CD4-positive, alpha-beta memory T cell (primary cell): ENCODE data around the gene CDX2. TPM values are rescaled to one million over a fixed set of nuclear protein-coding genes. Genes with fewer than 3 reads are reported as not detected.

Source experiments
- CTCF ChIA-PET: fragments of 350-600 bp; sonication (Branson Sonifier 250); formaldehyde crosslinking; loops from one replicate; lab custom pipeline; 2021; ENCODE audit warnings: inconsistent platforms; ENCODE audit not compliant: partially characterized antibody; lab: Charles Lee
- POLR2A ChIA-PET: fragments of 350-600 bp; sonication (Branson Sonifier 250); formaldehyde crosslinking; loops from one replicate; lab custom pipeline; 2021; ENCODE audit not compliant: partially characterized antibody; lab: Charles Lee
- DNase-seq, 5 donors: peaks; one replicate each; pipeline versions ENCODE4 v3.0.0 to v3.0.0-alpha.2; 2020 to 2022; ENCODE audit warnings: mixed read lengths in 1 of 5
- H3K27ac ChIP-seq: one replicate; pipeline ENCODE4 v1.7.0; 2013; ENCODE audit warnings: low read depth, low read length
- H3K27me3 ChIP-seq: 2 replicates; pipeline ENCODE4 v1.7.0; 2013; ENCODE audit warnings: mild to moderate bottlenecking, low read length, moderate library complexity; ENCODE audit not compliant: insufficient read depth
- H3K36me3 ChIP-seq: 2 replicates; pipeline ENCODE4 v1.7.0; 2013; ENCODE audit warnings: mild to moderate bottlenecking, low read length, moderate library complexity; ENCODE audit not compliant: insufficient read depth
- H3K4me1 ChIP-seq: 2 replicates; pipeline ENCODE4 v1.7.0; 2013; ENCODE audit warnings: mild to moderate bottlenecking, low read length, moderate library complexity; ENCODE audit not compliant: insufficient read depth
- H3K4me3 ChIP-seq, 2 donors: one replicate each; pipeline ENCODE4 v1.7.0; 2013; ENCODE audit warnings: low read length in 2 of 2, mild to moderate bottlenecking in 1 of 2
- H3K9me3 ChIP-seq, 2 donors: one replicate each; pipeline ENCODE4 v1.7.0; 2013; ENCODE audit warnings: low read length in 2 of 2, control low read depth in 1 of 2; ENCODE audit not compliant: control insufficient read depth in 1 of 2
- H3K27ac Mint-ChIP-seq, 7 donors: one replicate each; pipeline ENCODE4 v1.8.0; 2020 to 2021; ENCODE audit warnings: mixed read lengths in 7 of 7, mild to moderate bottlenecking in 6 of 7, inconsistent platforms in 3 of 7, moderate library complexity in 3 of 7
- H3K27me3 Mint-ChIP-seq, 2 donors: one replicate each; pipeline ENCODE4 v1.8.0; 2020 to 2021; ENCODE audit warnings: mixed read lengths in 2 of 2
- H3K36me3 Mint-ChIP-seq, 2 donors: one replicate each; pipeline ENCODE4 v1.8.0; 2020 to 2021; ENCODE audit warnings: mixed read lengths in 2 of 2, inconsistent platforms in 1 of 2, mild to moderate bottlenecking in 1 of 2
- H3K4me1 Mint-ChIP-seq, 4 donors: one replicate each; pipeline ENCODE4 v1.8.0; 2020 to 2021; ENCODE audit warnings: mixed read lengths in 4 of 4, mild to moderate bottlenecking in 1 of 4
- H3K4me3 Mint-ChIP-seq, 8 donors: one replicate each; pipeline ENCODE4 v1.8.0; 2020 to 2021; ENCODE audit warnings: mixed read lengths in 8 of 8, mild to moderate bottlenecking in 7 of 8, moderate library complexity in 6 of 8, inconsistent platforms in 3 of 8
- H3K9me3 Mint-ChIP-seq, 8 donors: one replicate each; pipeline ENCODE4 v1.8.0; 2020 to 2021; ENCODE audit warnings: mixed read lengths in 8 of 8, mild to moderate bottlenecking in 5 of 8, inconsistent platforms in 3 of 8, moderate library complexity in 1 of 8
- intact Hi-C: fragments of 100-400 bp; cut with micrococcal nuclease; formaldehyde crosslinking; loops from one replicate; pipeline ENCODE4 v1.15.1; 2023
- polyA plus RNA-seq, 2 donors: library from polyadenylated mRNA; unstranded; fragments of 300-500 nt; fragmentation: Illumina TruSeq; gene quantifications; one replicate each; pipeline ENCODE4 v1.2.3, GENCODE V29; 2021
- total RNA-seq, 2 experiments: library from RNA; stranded (reverse); gene quantifications; one replicate each; pipeline ENCODE4 v1.2.3, GENCODE V29; 2021

The CDX2 gene
- total and polyA plus RNA-seq, 4 experiments from 2014 or later = not detected

GRCh38 chr13:27922883-27923612 is 46.1 kb downstream of the CDX2 start:
- POLR2A ChIA-PET = no interaction called here
- no peak overlapping the region for H3K4me3 ChIP-seq
- H3K9me3 ChIP-seq = no peaks in the 10 kb centered on the region
- no peaks in the 10 kb centered on the region for H3K36me3 Mint-ChIP-seq
- peak overlapping the region in 3 of 8 donors; percentile 38 to 58 (median 51) for H3K4me3 Mint-ChIP-seq
- H3K27ac Mint-ChIP-seq = no peak overlapping the region
- peaks cover 64 to 68% of the 10 kb centered on the region in 2 donors for H3K27me3 Mint-ChIP-seq
- no peak for DNase-seq
- H3K4me1 ChIP-seq = peaks cover 38% of the 10 kb centered on the region
- intact Hi-C loops = no loop called here
- peaks cover 22 to 70% (median 46%) of the 10 kb centered on the region in 4 donors for H3K4me1 Mint-ChIP-seq
- H3K36me3 ChIP-seq = no peaks in the 10 kb centered on the region
- H3K27ac ChIP-seq = no peak overlapping the region
- peaks cover 0 to 8% (median 0%) of the 10 kb centered on the region in 8 donors for H3K9me3 Mint-ChIP-seq
- CTCF ChIA-PET = no interaction called here
- H3K27me3 ChIP-seq = peaks cover 55% of the 10 kb centered on the region

GRCh38 chr13:27921961-27922882 is 46.9 kb downstream of the CDX2 start:
- Mint-ChIP-seq H3K4me3 (peak overlapping the region in 2 of 8 donors; percentile 39 to 55), H3K9me3 (peaks cover 0 to 8% (median 0%) of the 10 kb centered on the region in 8 donors), H3K27ac (no peak overlapping the region), H3K36me3 (no peaks in the 10 kb centered on the region), H3K4me1 (peaks cover 23 to 71% (median 46%) of the 10 kb centered on the region in 4 donors), H3K27me3 (peaks cover 66 to 67% of the 10 kb centered on the region in 2 donors)
- Histone ChIP-seq H3K27ac (no peak overlapping the region), H3K36me3 (no peaks in the 10 kb centered on the region), H3K4me3 (no peak overlapping the region), H3K4me1 (peaks cover 42% of the 10 kb centered on the region), H3K27me3 (peaks cover 50% of the 10 kb centered on the region), H3K9me3 (no peaks in the 10 kb centered on the region)
- DNase-seq = no peak
- POLR2A ChIA-PET = no interaction called here
- intact Hi-C loops = no loop called here
- CTCF ChIA-PET = no interaction called here

GRCh38 chr13:27921421-27921960 is 47.6 kb downstream of the CDX2 start:
- H3K4me1 ChIP-seq = peaks cover 38% of the 10 kb centered on the region
- peak overlapping the region in 1 of 2 donors; percentile 2 for H3K4me3 ChIP-seq
- no peaks in the 10 kb centered on the region for H3K36me3 ChIP-seq
- POLR2A ChIA-PET = no interaction called here
- intact Hi-C loops = no loop called here
- no peak overlapping the region for H3K27ac ChIP-seq
- Mint-ChIP-seq H3K4me3 (peak overlapping the region in 4 of 8 donors; percentile 28 to 81 (median 67)), H3K27me3 (peaks cover 61 to 65% of the 10 kb centered on the region in 2 donors), H3K9me3 (peaks cover 0 to 8% (median 0%) of the 10 kb centered on the region in 8 donors), H3K27ac (no peak overlapping the region), H3K36me3 (no peaks in the 10 kb centered on the region), H3K4me1 (peaks cover 20 to 67% (median 40%) of the 10 kb centered on the region in 4 donors)
- CTCF ChIA-PET = no interaction called here
- H3K27me3 ChIP-seq = peaks cover 48% of the 10 kb centered on the region
- no peaks in the 10 kb centered on the region for H3K9me3 ChIP-seq
- no peak for DNase-seq

DNA sequence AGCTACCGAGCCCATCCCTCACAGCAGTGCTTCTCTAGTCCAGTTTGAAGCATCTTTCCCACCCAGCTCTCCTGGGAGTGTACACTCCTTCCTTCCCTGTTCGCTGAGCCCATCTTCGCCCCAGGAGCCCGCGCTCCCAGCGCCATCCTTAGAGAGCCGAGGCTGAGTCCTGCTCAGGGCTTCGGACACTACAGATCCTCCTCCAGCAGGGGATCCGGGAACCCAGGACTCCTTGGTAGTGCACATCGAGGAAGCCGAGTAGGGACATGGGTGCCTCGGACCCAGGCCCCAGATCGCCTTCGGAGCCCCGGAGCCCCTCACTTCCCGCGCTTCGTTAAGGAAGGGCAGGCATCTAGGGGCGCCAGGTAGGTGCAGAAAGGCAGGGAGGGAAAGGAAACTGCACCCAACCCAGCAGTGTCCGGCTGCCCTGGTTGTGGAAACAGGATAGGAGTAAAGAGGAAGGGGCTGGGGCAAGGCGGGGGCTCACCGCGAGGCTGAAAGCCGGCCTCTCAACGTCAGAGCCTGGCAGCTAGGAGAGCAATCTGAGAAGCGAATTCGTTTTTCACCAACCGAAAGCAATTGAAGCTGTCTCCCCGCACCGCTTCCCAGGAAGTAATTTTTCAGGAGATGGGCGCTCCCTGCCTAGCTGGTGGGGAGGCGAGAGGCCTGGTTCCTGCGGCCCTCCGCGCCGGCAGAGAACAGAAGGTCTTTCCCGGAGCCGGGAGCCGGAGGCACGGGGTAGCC is 48.3 kb downstream of the CDX2 start:
- no peak overlapping the region for H3K27ac Mint-ChIP-seq
- Histone ChIP-seq H3K4me1 (peaks cover 35% of the 10 kb centered on the region), H3K36me3 (no peaks in the 10 kb centered on the region), H3K27ac (no peak overlapping the region), H3K4me3 (peak overlapping the region in 1 of 2 donors; percentile 2), H3K27me3 (peaks cover 42% of the 10 kb centered on the region), H3K9me3 (no peaks in the 10 kb centered on the region)
- no peak for DNase-seq
- intact Hi-C loops = no loop called here
- H3K36me3 Mint-ChIP-seq = no peaks in the 10 kb centered on the region
- H3K4me1 Mint-ChIP-seq = peaks cover 20 to 67% (median 39%) of the 10 kb centered on the region in 4 donors
- H3K27me3 Mint-ChIP-seq = peaks cover 58 to 63% of the 10 kb centered on the region in 2 donors
- POLR2A ChIA-PET = no interaction called here
- peaks cover 0 to 8% (median 0%) of the 10 kb centered on the region in 8 donors for H3K9me3 Mint-ChIP-seq
- CTCF ChIA-PET = interaction anchor here (0.7 kb wide), 1 partner anchor 33 kb away, joined by 3 read pairs; no protein-coding TSS in a partner anchor
- H3K4me3 Mint-ChIP-seq = peak overlapping the region; percentile 64 to 81 (median 72)

DNA sequence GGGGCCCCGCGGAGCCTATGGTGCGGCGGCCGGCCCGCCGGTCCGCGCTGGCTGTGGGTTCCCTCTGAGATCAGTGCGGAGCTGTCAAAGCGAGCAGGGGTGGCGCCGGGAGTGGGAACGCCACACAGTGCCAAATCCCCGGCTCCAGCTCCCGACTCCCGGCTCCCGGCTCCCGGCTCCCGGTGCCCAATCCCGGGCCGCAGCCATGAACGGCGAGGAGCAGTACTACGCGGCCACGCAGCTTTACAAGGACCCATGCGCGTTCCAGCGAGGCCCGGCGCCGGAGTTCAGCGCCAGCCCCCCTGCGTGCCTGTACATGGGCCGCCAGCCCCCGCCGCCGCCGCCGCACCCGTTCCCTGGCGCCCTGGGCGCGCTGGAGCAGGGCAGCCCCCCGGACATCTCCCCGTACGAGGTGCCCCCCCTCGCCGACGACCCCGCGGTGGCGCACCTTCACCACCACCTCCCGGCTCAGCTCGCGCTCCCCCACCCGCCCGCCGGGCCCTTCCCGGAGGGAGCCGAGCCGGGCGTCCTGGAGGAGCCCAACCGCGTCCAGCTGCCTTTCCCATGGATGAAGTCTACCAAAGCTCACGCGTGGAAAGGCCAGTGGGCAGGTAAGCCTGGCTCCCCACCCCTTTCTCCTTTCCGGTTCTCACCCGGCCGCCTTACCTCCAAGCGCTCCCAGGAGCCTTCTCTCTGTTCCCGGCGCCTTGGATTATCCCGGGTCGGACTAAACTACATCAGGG is 49.0 kb downstream of the CDX2 start, which contains the start of gene PDX1:
TSS of gene PDX1 (plus strand) at position 67 of the 743 bp plus-strand sequence. CDS start at position 206, 139 bp downstream.
- H3K27ac Mint-ChIP-seq = no peak within 1 kb of the TSS
- ChIA-PET POLR2A (no interaction called here), CTCF (interaction anchor here (0.7 kb wide), 1 partner anchor 34 kb away, joined by 3 read pairs; no protein-coding TSS in a partner anchor)
- DNase-seq = no peak
- Histone ChIP-seq H3K36me3 (no peaks in the 10 kb centered on the region), H3K27me3 (peaks cover 34% of the 10 kb centered on the region), H3K27ac (no peak within 1 kb of the TSS), H3K4me1 (peaks cover 35% of the 10 kb centered on the region), H3K9me3 (no peaks in the 10 kb centered on the region), H3K4me3 (peak within 1 kb of the TSS in 1 of 2 donors; percentile 2)
- intact Hi-C loops = no loop called here
- peaks cover 0 to 8% (median 0%) of the 10 kb centered on the region in 8 donors for H3K9me3 Mint-ChIP-seq
- peaks cover 16 to 67% (median 37%) of the 10 kb centered on the region in 4 donors for H3K4me1 Mint-ChIP-seq
- peaks cover 60 to 65% of the 10 kb centered on the region in 2 donors for H3K27me3 Mint-ChIP-seq
- no peaks in the 10 kb centered on the region for H3K36me3 Mint-ChIP-seq
- peak within 1 kb of the TSS; percentile 64 to 81 (median 72) for H3K4me3 Mint-ChIP-seq

DNA sequence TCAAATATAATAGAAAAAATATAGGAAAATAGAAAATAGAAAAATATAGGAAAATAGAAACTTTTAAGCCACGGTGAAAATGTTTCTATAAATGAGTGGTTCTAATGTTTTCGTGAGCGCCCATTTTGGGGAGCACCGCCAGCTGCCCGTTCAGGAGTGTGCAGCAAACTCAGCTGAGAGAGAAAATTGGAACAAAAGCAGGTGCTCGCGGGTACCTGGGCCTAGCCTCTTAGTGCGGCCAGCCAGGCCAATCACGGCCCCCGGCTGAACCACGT is 49.5 kb downstream of the CDX2 start:
- peaks cover 16 to 67% (median 37%) of the 10 kb centered on the region in 4 donors for H3K4me1 Mint-ChIP-seq
- no peak overlapping the region for H3K27ac Mint-ChIP-seq

More for the DNA sequence above, 49.5 kb downstream of the CDX2 start:
- peaks cover 35% of the 10 kb centered on the region for H3K4me1 ChIP-seq
- DNase-seq = no peak
- no peaks in the 10 kb centered on the region for H3K36me3 ChIP-seq
- Mint-ChIP-seq H3K36me3 (no peaks in the 10 kb centered on the region), H3K27me3 (peaks cover 64% of the 10 kb centered on the region in 2 donors), H3K9me3 (peaks cover 0 to 8% (median 0%) of the 10 kb centered on the region in 8 donors), H3K4me3 (peak overlapping the region in 5 of 8 donors; percentile 30 to 73 (median 54))
- no peaks in the 10 kb centered on the region for H3K9me3 ChIP-seq
- ChIA-PET POLR2A (no interaction called here), CTCF (no interaction called here)
- intact Hi-C loops = no loop called here
- H3K4me3 ChIP-seq = no peak overlapping the region
- H3K27me3 ChIP-seq = peaks cover 33% of the 10 kb centered on the region
- H3K27ac ChIP-seq = no peak overlapping the region
